ENCODE data around the gene RAPGEF4. TPM values are rescaled to one million over a fixed set of nuclear protein-coding genes. Genes with fewer than 3 reads are reported as not detected.

The RAPGEF4 gene
- total and polyA plus RNA-seq, 9 of the 15 experiments (the other 6 are each of a cell fraction or from before 2014, with no cell fraction given) = 0.04 to 0.33 (median 0.13) TPM; not detected in 6

GRCh38 chr2:172743898-172744297 lies 8.3 kb downstream of the RAPGEF4 start:
- Histone ChIP-seq H3K9me3 (replicated peaks; ENCODE audit: control insufficient read depth, insufficient read depth, low read depth, low read length) (no peaks in the 10 kb centered on the region), H3K27me3 (ENCODE audit: control insufficient read depth in 2 of 2, insufficient read depth in 2 of 2, low read length in 2 of 2) (no peaks in the 10 kb centered on the region; a peak in 1 of 5 replicates), H3K4me1 (replicated peaks in 1 of 2; ENCODE audit: control insufficient read depth in 2 of 2, insufficient read depth in 2 of 2, low read length in 2 of 2) (no peaks in the 10 kb centered on the region), H3K27ac (ENCODE audit: extremely low read depth, low read depth, low read length) (no peak overlapping the region), H3K4me3 (no peak overlapping the region), H3K79me2 (ENCODE audit: control insufficient read depth, insufficient read depth, low read length) (no peaks in the 10 kb centered on the region), H4K20me1 (replicated peaks; ENCODE audit: control insufficient read depth, insufficient read depth, low read length) (no peaks in the 10 kb centered on the region), H3K9ac (ENCODE audit: insufficient read depth in 1 of 2, low read depth in 2 of 2, low read length in 2 of 2) (no peak overlapping the region), H3K9me1 (ENCODE audit: control insufficient read depth, insufficient read depth, low read length) (no peaks in the 10 kb centered on the region), H3K4me2 (ENCODE audit: insufficient read depth, low read length) (no peak overlapping the region), H2AFZ (ENCODE audit: low read depth, low read length) (no peak overlapping the region), H3K36me3 (ENCODE audit: control insufficient read depth, insufficient read depth, low read length) (no peaks in the 10 kb centered on the region)
- ChIA-PET POLR2A (interaction anchor here (0.8 to 1.1 kb wide), 2 partner anchors 10 to 24 kb away, joined by 5 read pairs; no protein-coding TSS in a partner anchor), CTCF (ENCODE audit: low intra/inter-chr PET ratio) (no interaction called here)
- no TSS peak for BruUV-seq (replicated peaks)
- ATAC-seq (no peak), DNase-seq (ENCODE audit: extremely low read depth in 1 of 4, low spot score in 3 of 4) (no peak), FAIRE-seq (no peak)
- TF ChIP-seq CUX1 (CRISPR knock-in tag; IDR thresholded peaks at IDR 0.05) (no peak), PHF21A (IDR thresholded peaks at IDR 0.05; ENCODE audit: borderline replicate concordance, low read depth) (no peak), MED1 (CRISPR knock-in tag; IDR thresholded peaks at IDR 0.05; ENCODE audit: borderline replicate concordance) (no peak), ZNF280A (IDR thresholded peaks at IDR 0.05; ENCODE audit: low read depth, partially characterized antibody) (no peak), PHF8 (IDR thresholded peaks at IDR 0.05; ENCODE audit: borderline replicate concordance, low read length) (no peak), SMAD3 (CRISPR knock-in tag; conservative IDR thresholded peaks at IDR 0.05) (no peak), GATAD2A (IDR thresholded peaks at IDR 0.05) (no peak), WHSC1 (IDR thresholded peaks at IDR 0.05; ENCODE audit: low read length) (no peak), ZNF124 (CRISPR knock-in tag; IDR thresholded peaks at IDR 0.05) (no peak), NONO (IDR thresholded peaks at IDR 0.05; ENCODE audit: low read depth in 2 of 2, low read length in 1 of 2) (no peak)
- intact Hi-C loops (cut with micrococcal nuclease) (no loop called here), in situ Hi-C loops (cut with MboI) (no loop called here)
- 0% methylated on average over 1 of the region's 1 CpG for WGBS (ENCODE audit: insufficient coverage, low coverage, missing lambda C conversion rate)

All from K562 (cell line).